Body of pancreas (tissue), 4 donors: ENCODE data around the gene TRPC4.

Source experiments
- POLR2A ChIP-seq, 3 donors: fragments of 450-650 bp; IDR thresholded peaks; one replicate each; pipeline ENCODE4 v1.6.1; 2016; ENCODE audit warnings: antibody characterized with exemption in 3 of 3, mild to moderate bottlenecking in 2 of 3
- TF ChIP-seq, protein P1 (sequence below), 7 experiments: fragments of 450-650 bp in 4 of 7; fragments of 200-600 bp in 3 of 7; sonication (generic) in 3 of 7; IDR thresholded peaks; one replicate each; pipeline ENCODE4 v1.5.1; 2016 to 2019; ENCODE audit warnings: antibody characterized with exemption in 7 of 7

DNA sequence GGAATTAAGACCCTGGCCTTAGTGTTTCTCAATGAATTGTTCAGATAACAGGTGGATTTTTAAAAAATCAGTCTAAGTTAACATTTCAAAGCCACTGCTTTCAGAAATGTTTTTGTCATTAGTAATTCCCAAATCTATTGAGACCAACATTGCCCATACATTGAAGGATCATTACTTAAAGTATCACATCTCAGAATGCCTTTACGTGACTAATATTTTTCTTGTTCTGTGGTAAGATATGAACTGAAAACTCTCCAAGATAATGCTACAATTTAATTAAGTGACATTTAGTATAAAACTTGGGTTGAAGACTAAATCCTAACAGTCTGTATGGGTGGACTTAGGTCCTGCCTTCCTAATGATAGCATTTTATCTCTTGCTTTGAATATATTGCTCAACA lies 211.6 kb downstream of the TRPC4 start:
- TF ChIP-seq, protein P1, sequence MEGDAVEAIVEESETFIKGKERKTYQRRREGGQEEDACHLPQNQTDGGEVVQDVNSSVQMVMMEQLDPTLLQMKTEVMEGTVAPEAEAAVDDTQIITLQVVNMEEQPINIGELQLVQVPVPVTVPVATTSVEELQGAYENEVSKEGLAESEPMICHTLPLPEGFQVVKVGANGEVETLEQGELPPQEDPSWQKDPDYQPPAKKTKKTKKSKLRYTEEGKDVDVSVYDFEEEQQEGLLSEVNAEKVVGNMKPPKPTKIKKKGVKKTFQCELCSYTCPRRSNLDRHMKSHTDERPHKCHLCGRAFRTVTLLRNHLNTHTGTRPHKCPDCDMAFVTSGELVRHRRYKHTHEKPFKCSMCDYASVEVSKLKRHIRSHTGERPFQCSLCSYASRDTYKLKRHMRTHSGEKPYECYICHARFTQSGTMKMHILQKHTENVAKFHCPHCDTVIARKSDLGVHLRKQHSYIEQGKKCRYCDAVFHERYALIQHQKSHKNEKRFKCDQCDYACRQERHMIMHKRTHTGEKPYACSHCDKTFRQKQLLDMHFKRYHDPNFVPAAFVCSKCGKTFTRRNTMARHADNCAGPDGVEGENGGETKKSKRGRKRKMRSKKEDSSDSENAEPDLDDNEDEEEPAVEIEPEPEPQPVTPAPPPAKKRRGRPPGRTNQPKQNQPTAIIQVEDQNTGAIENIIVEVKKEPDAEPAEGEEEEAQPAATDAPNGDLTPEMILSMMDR (IDR thresholded peaks at IDR 0.05), result no peak
- TF ChIP-seq POLR2A (IDR thresholded peaks at IDR 0.05), result no peak
